Activated naive CD8-positive, alpha-beta T cell treated with anti-CD3 and anti-CD28 coated beads, Interleukin-2, amount 50 U/mL, for 16 hours (primary cell): ENCODE results near the gene CD101.

Source experiments
- DNase-seq: peaks from one replicate; pipeline ENCODE4 v3.0.0-alpha.2; 2020; ENCODE audit warnings: low read depth, low spot score

Gene CD101

GRCh38 chr1:116986421-116987255 is 14.9 kb upstream of the CD101 start:
- no peak for DNase-seq

DNA sequence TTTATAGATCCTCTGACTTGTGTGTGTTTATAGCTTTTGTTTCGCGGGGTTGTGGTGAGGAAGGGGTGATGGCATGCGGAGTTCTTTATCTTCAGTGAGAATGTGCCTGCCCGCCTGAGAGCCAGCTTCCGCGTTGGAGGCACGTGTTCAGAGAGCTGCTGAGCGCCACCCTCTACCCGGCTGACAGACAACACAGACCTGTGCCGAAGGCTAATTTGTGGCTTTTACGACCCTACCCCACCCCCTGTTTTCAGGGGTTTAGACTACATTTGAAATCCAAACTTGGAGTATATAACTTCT is 14.4 kb upstream of the CD101 start:
- peak; percentile 49 for DNase-seq

DNA sequence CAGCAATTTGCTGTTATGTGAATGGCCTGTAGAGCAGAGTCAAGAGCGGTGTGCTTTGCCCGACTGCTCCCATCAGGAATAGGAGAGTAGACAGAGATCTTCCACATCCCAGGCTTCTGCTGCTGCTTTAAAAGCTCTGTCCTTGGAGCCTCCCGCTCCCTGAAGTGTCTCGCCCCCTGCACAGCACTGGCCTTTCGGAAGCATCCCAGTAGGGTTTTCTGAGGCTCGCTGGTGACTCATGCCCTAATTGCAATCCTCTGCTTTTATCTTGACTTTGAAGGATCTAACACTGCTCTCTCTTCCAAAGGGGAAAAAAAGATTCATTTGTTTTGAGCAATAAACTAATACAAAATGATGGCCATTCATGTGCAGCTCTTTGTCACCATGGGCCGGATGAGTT is 13.3 kb upstream of the CD101 start:
- no peak for DNase-seq

DNA sequence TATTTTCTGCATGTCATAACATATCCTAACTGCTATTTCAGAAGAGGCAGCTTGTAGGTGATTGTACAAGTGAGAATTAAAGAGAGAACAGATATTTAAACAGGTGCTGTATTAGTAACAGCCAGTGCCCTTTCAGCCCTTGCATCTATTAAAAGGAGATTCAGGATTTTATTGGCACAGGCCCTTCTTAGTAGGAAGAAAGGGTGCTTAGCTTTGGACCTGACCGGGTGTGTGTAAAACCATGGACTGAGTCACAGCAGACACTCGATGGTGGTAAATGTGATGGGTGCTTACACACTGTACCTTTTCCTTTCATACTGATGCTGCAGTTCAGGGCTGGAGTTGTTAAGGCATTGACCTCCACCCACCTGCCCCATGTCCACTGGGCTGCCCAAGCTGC is 12.7 kb upstream of the CD101 start:
- no peak for DNase-seq

DNA sequence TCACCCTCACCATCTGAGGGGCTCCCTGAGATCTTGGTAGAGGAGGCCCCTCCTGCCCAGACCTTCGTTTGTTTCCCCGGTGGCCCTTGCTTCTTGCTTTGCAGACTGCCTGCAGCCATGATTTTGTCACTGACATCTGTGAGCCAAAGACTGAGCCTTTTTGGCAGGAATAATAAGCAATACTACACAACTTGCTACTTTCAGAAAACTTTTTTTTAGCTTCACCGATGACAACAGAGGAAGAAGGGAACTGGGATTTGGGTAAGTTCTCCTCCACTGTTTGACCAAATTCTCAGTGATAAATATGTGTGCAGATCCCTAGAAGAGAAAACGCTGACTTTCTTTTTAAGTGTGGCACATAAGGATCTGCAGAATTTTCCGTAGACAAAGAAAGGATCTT is 11.7 kb upstream of the CD101 start:
- no peak for DNase-seq

DNA sequence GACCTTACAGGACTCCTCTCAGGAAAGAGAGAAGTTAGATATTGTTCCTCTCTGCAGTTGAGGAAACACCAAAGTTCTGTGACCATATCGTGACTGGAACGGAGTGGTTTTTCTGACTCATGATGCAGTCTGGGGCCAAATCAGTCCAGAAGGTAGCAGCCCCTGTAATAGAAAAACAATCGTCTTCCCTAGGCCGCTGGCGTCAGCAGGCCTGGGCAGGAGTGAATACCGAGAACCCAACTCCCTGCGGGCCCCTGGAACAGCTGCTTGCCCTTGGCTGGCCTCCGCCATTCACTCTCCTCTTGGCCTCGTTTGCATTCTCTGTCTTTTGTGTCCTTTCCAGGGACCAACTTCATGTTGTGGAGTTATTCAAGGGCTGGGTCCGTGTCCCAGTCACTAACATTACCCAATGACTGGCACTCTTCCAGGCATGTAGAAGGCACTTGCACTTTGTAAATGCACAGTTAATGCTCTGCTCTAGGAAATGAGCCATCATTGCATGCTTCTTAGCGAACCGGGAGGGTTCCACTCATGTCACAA is 10.9 kb upstream of the CD101 start:
- no peak for DNase-seq

DNA sequence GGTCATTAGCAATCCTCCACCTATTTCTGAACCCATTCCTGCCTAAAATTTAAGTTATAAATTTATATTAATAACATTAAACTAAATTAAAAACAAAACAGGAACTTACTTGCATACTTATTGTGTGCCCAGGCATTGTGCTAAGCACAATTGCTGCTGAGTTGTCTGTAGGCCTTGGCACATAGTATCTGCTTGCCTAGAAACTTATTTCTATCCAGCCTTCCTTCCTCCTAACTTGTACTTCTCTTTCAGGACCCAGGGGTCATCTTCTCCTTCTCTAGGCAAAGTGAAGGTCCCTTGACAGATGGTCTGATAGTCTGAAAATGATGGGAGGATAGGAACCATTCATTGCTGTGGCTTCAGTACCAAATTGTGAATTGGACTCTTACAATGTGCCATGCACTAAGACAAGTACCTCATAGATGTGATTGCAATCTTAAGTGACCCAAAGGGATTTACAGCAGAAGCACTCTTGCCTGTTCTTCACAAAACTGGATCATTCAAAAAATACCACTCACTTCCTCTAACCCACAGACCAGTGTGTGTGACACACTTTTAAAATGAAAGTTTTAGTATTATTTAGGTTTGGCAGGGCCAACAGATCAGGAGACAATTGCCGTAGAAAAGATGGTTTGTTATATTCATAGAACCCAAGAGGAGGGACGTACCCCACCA is 10.3 kb upstream of the CD101 start:
- no peak for DNase-seq

DNA sequence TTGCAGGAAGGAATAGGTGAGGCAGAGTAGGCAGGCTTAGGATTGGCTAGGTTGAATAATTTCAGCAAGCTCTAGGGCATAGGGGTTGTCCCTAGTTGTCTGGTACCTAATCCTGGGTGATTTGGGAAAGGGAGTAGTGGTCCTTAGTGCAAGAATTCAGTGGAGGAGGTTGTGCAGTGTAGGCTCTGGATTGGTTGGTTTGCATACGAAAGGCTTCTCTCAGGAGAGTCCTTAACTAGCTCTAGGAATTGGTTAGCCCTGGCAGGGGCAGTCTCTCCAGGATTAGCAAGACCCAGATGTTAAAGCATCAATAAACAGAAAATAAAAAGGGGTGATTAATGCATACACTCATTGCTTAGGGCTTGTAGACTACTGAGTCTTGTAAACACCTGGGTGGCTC is 9.6 kb upstream of the CD101 start:
- no peak for DNase-seq

DNA sequence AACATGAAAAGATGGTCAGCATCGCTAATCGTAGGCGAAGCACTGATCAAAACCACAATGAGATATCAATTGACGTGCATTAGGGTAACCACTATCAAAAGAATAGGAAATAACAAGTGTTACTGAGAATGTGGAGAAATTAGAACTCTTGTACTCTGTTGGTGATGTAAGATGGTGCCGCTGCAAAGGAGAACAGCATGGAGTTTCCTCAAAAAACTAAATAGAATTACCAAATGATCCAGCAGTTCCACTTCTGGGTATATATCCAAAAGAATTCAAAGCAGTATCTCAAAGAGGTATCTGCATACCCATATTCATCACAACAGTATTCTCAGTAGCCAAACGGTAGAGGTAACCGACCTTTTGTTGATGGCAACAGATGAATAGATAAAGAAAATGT is 8.3 kb upstream of the CD101 start:
- DNase-seq: no peak

- no peak for DNase-seq
Measured at GRCh38 chr1:116994411-116994810, 7.1 kb upstream of the CD101 start.

GRCh38 chr1:116997066-116997465 is 4.5 kb upstream of the CD101 start:
- DNase-seq: no peak

DNA sequence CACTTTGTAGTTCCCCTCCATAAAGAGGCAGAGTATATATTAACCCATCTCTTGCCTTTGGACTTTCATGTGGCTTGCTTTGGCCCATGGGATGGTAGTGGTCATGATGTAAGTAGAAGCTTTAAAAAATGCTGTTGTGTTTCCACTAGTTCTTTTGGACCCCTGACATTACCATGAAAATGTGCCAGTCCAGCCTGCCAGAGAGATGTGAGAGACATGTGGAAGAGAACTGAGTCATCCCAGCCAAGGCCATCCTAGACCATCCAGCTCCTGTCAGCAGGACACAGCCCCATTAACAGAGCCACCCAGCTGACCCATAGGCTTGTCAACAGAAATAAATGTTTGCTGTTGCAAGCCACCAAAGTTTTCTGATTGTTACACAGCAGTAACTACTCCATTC is 3.9 kb upstream of the CD101 start:
- no peak for DNase-seq

DNA sequence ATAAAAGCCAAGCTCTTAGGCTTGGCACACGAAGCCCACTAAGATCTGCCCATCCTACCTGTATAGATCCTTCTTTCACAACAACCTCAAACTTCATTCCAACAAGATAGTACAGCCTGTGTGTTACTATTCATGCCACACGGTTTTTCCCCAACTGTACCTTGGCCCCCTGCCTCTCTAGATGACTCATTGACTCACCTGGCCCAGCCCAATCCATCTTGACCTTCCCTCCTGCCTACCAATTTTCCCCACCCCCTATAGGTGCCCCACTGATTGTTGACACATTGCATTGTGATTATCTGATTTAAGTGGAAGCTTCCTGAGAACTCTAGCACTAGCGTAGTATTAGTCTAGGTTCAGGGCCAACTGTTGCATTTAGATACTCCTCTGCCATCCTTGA is 2.0 kb upstream of the CD101 start:
- DNase-seq: no peak

DNA sequence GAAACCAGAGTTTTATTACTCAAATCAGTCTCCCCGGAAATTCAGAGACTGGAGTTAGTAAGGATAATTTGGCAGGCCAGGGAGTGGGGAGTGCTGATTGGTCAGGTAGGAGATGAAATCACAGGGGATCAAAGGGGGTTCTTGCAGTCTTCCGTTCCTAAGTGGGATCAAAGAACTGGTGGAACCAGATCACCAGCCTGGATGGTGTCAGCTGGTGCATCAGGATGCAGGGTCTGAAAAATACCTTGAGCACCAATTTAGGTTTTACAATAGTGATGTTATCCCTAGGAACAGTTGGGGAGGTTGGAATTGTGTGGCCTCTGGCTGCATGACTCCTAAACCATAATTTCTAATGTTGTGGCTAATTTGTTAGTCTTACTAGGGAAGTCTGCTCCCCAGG is 1.4 kb upstream of the CD101 start:
- no peak for DNase-seq

- no peak for DNase-seq
Measured at GRCh38 chr1:117003223-117003875, 1.8 kb downstream of the CD101 start.

DNA sequence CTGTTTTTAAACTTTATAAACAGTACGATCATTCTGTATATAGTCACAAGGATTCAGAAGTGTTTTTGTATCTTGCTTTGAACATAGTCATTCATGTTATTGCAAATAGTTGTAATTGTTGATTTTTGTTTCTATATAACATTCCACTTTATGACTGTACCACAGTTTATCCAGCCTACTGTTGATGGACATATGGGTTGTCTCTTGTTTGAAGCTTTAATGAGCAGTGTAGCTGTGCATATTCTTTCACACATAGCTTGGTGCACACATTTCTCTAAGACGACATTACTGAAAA is 6.1 kb downstream of the CD101 start:
- no peak for DNase-seq

GRCh38 chr1:117008656-117009055 is 7.1 kb downstream of the CD101 start:
- DNase-seq: no peak

- DNase-seq: no peak
Measured at GRCh38 chr1:117009132-117009531, 7.6 kb downstream of the CD101 start.

DNA sequence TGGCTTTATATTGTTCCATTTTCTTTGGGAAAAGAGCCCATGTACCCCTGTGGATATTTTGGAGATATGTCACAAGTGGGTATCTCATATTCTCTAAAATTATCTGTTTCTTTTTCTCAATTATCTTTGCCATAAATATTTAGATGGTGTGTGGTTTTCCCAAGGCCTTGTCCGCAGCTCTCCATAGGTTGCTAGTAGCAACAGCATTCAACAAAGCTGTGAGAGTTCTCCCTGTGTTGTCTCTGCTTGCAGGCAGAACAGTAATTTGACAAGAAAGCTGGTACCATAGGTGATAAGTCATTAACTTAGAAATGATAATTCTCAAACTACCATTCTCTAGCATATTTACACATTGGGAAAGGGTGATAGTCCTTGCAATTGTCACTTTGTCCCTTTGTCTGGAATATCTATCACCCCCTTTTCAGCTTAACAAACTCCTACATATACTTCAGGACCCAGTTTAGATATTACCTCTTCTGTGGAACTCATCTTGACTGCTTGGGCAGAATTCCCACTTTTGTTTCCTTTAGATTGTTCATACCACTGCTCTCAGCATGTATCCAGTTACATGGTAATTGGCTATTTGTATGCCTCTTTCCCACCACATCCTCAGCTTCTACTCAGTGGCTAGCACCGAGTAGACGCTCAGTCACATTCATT is 8.9 kb downstream of the CD101 start:
- no peak for DNase-seq

GRCh38 chr1:117011334-117011733 is 9.8 kb downstream of the CD101 start:
- no peak for DNase-seq

GRCh38 chr1:117013309-117013858 is 11.8 kb downstream of the CD101 start:
- DNase-seq: no peak

- no peak for DNase-seq
Measured at GRCh38 chr1:117014209-117014608, 12.6 kb downstream of the CD101 start.
